Measurements from ENCODE around the gene SDF4.

The SDF4 gene

GRCh38 chr1:1217621-1218523 is 13.9 kb downstream of the SDF4 start (continued):
- TF ChIP-seq, protein P1, sequence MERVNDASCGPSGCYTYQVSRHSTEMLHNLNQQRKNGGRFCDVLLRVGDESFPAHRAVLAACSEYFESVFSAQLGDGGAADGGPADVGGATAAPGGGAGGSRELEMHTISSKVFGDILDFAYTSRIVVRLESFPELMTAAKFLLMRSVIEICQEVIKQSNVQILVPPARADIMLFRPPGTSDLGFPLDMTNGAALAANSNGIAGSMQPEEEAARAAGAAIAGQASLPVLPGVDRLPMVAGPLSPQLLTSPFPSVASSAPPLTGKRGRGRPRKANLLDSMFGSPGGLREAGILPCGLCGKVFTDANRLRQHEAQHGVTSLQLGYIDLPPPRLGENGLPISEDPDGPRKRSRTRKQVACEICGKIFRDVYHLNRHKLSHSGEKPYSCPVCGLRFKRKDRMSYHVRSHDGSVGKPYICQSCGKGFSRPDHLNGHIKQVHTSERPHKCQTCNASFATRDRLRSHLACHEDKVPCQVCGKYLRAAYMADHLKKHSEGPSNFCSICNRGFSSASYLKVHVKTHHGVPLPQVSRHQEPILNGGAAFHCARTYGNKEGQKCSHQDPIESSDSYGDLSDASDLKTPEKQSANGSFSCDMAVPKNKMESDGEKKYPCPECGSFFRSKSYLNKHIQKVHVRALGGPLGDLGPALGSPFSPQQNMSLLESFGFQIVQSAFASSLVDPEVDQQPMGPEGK (tag by site-specific recombination; IDR thresholded peaks at IDR 0.05), result 0 out of 2 replicates have a peak, but pooled peaks have one; percentile 19
- TF ChIP-seq, protein P2, sequence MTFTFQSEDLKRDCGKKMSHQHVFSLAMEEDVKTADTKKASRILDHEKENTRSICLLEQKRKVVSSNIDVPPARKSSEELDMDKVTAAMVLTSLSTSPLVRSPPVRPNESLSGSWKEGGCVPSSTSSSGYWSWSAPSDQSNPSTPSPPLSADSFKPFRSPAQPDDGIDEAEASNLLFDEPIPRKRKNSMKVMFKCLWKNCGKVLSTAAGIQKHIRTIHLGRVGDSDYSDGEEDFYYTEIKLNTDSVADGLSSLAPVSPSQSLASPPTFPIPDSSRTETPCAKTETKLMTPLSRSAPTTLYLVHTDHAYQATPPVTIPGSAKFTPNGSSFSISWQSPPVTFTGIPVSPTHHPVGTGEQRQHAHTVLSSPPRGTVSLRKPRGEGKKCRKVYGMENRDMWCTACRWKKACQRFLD (tag by site-specific recombination; IDR thresholded peaks at IDR 0.05), result no peak
- TF ChIP-seq INSM2 (tag by site-specific recombination; IDR thresholded peaks at IDR 0.05), result no peak
- TF ChIP-seq ZNF169 (tag by site-specific recombination; IDR thresholded peaks at IDR 0.05), result no peak
- no peak for TF ChIP-seq ZNF311 (tag by site-specific recombination; IDR thresholded peaks at IDR 0.05; ENCODE audit: borderline replicate concordance)
- TF ChIP-seq ZNF19 (tag by site-specific recombination; IDR thresholded peaks at IDR 0.05; ENCODE audit: low read depth), result no peak
- no peak for TF ChIP-seq MZF1 (tag by site-specific recombination; IDR thresholded peaks at IDR 0.05; ENCODE audit: borderline replicate concordance)
- no peak for TF ChIP-seq ZNF677 (tag by site-specific recombination; IDR thresholded peaks at IDR 0.05)
- peak; percentile 17; the same call in 1 of the 2 replicates for TF ChIP-seq GLIS1 (tag by site-specific recombination; IDR thresholded peaks at IDR 0.05)
- TF ChIP-seq, protein P3, sequence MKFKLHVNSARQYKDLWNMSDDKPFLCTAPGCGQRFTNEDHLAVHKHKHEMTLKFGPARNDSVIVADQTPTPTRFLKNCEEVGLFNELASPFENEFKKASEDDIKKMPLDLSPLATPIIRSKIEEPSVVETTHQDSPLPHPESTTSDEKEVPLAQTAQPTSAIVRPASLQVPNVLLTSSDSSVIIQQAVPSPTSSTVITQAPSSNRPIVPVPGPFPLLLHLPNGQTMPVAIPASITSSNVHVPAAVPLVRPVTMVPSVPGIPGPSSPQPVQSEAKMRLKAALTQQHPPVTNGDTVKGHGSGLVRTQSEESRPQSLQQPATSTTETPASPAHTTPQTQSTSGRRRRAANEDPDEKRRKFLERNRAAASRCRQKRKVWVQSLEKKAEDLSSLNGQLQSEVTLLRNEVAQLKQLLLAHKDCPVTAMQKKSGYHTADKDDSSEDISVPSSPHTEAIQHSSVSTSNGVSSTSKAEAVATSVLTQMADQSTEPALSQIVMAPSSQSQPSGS (tag by site-specific recombination; IDR thresholded peaks at IDR 0.05; ENCODE audit: low read depth), result no peak
- TF ChIP-seq OSR2 (tag by site-specific recombination; IDR thresholded peaks at IDR 0.05), result no peak
- TF ChIP-seq, protein P4, sequence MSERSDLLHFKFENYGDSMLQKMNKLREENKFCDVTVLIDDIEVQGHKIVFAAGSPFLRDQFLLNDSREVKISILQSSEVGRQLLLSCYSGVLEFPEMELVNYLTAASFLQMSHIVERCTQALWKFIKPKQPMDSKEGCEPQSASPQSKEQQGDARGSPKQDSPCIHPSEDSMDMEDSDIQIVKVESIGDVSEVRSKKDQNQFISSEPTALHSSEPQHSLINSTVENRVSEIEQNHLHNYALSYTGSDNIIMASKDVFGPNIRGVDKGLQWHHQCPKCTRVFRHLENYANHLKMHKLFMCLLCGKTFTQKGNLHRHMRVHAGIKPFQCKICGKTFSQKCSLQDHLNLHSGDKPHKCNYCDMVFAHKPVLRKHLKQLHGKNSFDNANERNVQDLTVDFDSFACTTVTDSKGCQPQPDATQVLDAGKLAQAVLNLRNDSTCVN (tag by site-specific recombination; optimal IDR thresholded peaks at IDR 0.05), result no peak
- TF ChIP-seq, protein P5, sequence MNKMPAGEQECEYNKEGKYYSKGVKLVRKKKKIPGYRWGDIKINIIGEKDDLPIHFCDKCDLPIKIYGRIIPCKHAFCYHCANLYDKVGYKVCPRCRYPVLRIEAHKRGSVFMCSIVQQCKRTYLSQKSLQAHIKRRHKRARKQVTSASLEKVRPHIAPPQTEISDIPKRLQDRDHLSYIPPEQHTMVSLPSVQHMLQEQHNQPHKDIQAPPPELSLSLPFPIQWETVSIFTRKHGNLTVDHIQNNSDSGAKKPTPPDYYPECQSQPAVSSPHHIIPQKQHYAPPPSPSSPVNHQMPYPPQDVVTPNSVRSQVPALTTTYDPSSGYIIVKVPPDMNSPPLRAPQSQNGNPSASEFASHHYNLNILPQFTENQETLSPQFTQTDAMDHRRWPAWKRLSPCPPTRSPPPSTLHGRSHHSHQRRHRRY (tag by site-specific recombination; IDR thresholded peaks at IDR 0.05), result no peak
- no peak for TF ChIP-seq ZNF214 (tag by site-specific recombination; IDR thresholded peaks at IDR 0.05; ENCODE audit: borderline replicate concordance)
- TF ChIP-seq ZNF560 (tag by site-specific recombination; IDR thresholded peaks at IDR 0.05; ENCODE audit: borderline replicate concordance), result no peak
- TF ChIP-seq ZNF785 (tag by site-specific recombination; IDR thresholded peaks at IDR 0.05), result no peak
- TF ChIP-seq KLF1 (tag by site-specific recombination; IDR thresholded peaks at IDR 0.05), result peak; percentile 76
- TF ChIP-seq, protein P6, sequence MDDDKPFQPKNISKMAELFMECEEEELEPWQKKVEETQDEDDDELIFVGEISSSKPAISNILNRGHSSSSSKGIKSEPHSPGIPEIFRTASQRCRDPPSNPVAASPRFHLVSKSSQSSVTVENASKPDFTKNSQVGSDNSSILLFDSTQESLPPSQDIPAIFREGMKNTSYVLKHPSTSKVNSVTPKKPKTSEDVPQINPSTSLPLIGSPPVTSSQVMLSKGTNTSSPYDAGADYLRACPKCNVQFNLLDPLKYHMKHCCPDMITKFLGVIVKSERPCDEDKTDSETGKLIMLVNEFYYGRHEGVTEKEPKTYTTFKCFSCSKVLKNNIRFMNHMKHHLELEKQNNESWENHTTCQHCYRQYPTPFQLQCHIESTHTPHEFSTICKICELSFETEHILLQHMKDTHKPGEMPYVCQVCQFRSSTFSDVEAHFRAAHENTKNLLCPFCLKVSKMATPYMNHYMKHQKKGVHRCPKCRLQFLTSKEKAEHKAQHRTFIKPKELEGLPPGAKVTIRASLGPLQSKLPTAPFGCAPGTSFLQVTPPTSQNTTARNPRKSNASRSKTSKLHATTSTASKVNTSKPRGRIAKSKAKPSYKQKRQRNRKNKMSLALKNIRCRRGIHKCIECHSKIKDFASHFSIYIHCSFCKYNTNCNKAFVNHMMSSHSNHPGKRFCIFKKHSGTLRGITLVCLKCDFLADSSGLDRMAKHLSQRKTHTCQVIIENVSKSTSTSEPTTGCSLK (tag by site-specific recombination; IDR thresholded peaks at IDR 0.05), result no peak
- TF ChIP-seq ZNF600 (tag by site-specific recombination; IDR thresholded peaks at IDR 0.05), result peak; percentile 82
- TF ChIP-seq ZNF624 (tag by site-specific recombination; IDR thresholded peaks at IDR 0.05), result no peak
- TF ChIP-seq SP3 (tag by site-specific recombination; IDR thresholded peaks at IDR 0.05), result no peak
- TF ChIP-seq GLIS2 (tag by site-specific recombination; IDR thresholded peaks at IDR 0.05), result peak; percentile 67
- no peak for TF ChIP-seq ZNF707 (tag by site-specific recombination; IDR thresholded peaks at IDR 0.05)
- TF ChIP-seq SP2 (tag by site-specific recombination; IDR thresholded peaks at IDR 0.05), result peak; percentile 47
- TF ChIP-seq SALL2 (tag by site-specific recombination; IDR thresholded peaks at IDR 0.05; ENCODE audit: borderline replicate concordance), result no peak
- TF ChIP-seq YY1 (tag by site-specific recombination; IDR thresholded peaks at IDR 0.05), result no peak
- TF ChIP-seq, protein P7, sequence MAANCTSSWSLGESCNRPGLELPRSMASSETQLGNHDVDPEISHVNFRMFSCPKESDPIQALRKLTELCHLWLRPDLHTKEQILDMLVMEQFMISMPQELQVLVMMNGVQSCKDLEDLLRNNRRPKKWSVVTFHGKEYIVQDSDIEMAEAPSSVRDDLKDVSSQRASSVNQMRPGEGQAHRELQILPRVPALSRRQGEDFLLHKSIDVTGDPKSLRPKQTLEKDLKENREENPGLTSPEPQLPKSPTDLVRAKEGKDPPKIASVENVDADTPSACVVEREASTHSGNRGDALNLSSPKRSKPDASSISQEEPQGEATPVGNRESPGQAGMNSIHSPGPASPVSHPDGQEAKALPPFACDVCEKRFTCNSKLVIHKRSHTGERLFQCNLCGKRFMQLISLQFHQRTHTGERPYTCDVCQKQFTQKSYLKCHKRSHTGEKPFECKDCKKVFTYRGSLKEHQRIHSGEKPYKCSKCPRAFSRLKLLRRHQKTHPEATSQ (tag by site-specific recombination; IDR thresholded peaks at IDR 0.05), result no peak
